ENCODE measurements around the gene HDLBP.

HDLBP gene

GRCh38 chr2:241239552-241240202, 75.8 kb downstream of the HDLBP start:
- no peak overlapping the region for H3K27ac ChIP-seq (replicated peaks)
- TF ChIP-seq REST (IDR thresholded peaks at IDR 0.05; ENCODE audit: insufficient replicate concordance, low read depth) (no peak), POLR2AphosphoS5 (IDR thresholded peaks at IDR 0.05; ENCODE audit: low read depth) (no peak), GABPA (IDR thresholded peaks at IDR 0.05; ENCODE audit: low read depth) (no peak), SPI1 (IDR thresholded peaks at IDR 0.05; ENCODE audit: borderline replicate concordance, low read depth) (no peak)
- TF ChIP-seq, protein P1, sequence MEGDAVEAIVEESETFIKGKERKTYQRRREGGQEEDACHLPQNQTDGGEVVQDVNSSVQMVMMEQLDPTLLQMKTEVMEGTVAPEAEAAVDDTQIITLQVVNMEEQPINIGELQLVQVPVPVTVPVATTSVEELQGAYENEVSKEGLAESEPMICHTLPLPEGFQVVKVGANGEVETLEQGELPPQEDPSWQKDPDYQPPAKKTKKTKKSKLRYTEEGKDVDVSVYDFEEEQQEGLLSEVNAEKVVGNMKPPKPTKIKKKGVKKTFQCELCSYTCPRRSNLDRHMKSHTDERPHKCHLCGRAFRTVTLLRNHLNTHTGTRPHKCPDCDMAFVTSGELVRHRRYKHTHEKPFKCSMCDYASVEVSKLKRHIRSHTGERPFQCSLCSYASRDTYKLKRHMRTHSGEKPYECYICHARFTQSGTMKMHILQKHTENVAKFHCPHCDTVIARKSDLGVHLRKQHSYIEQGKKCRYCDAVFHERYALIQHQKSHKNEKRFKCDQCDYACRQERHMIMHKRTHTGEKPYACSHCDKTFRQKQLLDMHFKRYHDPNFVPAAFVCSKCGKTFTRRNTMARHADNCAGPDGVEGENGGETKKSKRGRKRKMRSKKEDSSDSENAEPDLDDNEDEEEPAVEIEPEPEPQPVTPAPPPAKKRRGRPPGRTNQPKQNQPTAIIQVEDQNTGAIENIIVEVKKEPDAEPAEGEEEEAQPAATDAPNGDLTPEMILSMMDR (IDR thresholded peaks at IDR 0.05; ENCODE audit: insufficient read depth, low read length): no peak
- DNase-seq (ENCODE audit: low read depth in 1 of 2, low spot score in 1 of 2): no peak

GRCh38 chr2:241238693-241239198, 76.7 kb downstream of the HDLBP start:
- no peak overlapping the region for H3K27ac ChIP-seq (replicated peaks)
- H3K4me3 ChIP-seq (replicated peaks; ENCODE audit: insufficient read depth, low read length): no peak overlapping the region
- DNase-seq (ENCODE audit: low read depth in 1 of 2, low spot score in 1 of 2): no peak
- TF ChIP-seq POLR2AphosphoS5 (IDR thresholded peaks at IDR 0.05; ENCODE audit: low read depth): no peak
- no peak for TF ChIP-seq REST (IDR thresholded peaks at IDR 0.05; ENCODE audit: insufficient replicate concordance, low read depth)
- TF ChIP-seq GABPA (IDR thresholded peaks at IDR 0.05; ENCODE audit: low read depth): no peak
- no peak for TF ChIP-seq SPI1 (IDR thresholded peaks at IDR 0.05; ENCODE audit: borderline replicate concordance, low read depth)
- TF ChIP-seq, protein P1 (IDR thresholded peaks at IDR 0.05; ENCODE audit: insufficient read depth, low read length): no peak
- H3K27me3 ChIP-seq (ENCODE audit: insufficient read depth, poor library complexity, severe bottlenecking): no peaks in the 10 kb centered on the region

More at GRCh38 chr2:241239552-241240202, 75.8 kb downstream of the HDLBP start:
- Histone ChIP-seq H3K27me3 (ENCODE audit: insufficient read depth, poor library complexity, severe bottlenecking) (no peaks in the 10 kb centered on the region), H3K4me3 (replicated peaks; ENCODE audit: insufficient read depth, low read length) (no peak overlapping the region)

DNA sequence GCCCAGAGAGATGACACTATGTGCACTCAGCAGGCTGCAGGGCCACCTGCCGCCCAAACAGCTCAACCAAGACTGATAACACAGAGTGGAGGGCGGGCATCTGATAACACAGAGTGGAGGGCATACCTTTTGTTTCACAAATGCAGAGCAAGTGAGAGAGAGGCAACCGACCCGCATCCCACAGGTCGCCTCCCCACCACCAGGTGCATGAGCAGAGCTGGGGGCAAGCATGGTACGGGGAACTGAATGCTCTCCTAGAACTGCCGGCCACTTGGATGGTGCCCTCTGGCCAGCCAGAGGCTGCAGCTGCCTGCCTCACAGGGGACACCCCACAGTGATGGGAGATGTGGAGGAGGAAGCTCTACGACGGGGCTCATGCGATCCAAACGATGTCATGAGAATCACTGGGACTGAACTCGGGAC, 77.5 kb downstream of the HDLBP start:
- H3K4me3 ChIP-seq (replicated peaks; ENCODE audit: insufficient read depth, low read length): no peak overlapping the region
- no peak overlapping the region for H3K27ac ChIP-seq (replicated peaks)
- DNase-seq (ENCODE audit: low read depth in 1 of 2, low spot score in 1 of 2): no peak
- TF ChIP-seq REST (IDR thresholded peaks at IDR 0.05; ENCODE audit: insufficient replicate concordance, low read depth): no peak
- no peak for TF ChIP-seq POLR2AphosphoS5 (IDR thresholded peaks at IDR 0.05; ENCODE audit: low read depth)
- no peak for TF ChIP-seq SPI1 (IDR thresholded peaks at IDR 0.05; ENCODE audit: borderline replicate concordance, low read depth)
- TF ChIP-seq, protein P1 (IDR thresholded peaks at IDR 0.05; ENCODE audit: insufficient read depth, low read length): no peak
- no peak for TF ChIP-seq GABPA (IDR thresholded peaks at IDR 0.05; ENCODE audit: low read depth)
- H3K27me3 ChIP-seq (ENCODE audit: insufficient read depth, poor library complexity, severe bottlenecking): no peaks in the 10 kb centered on the region

Data from HL-60 (cell line).